ENCODE data around the gene DHX58. TPM values are rescaled to one million over a fixed set of nuclear protein-coding genes. Genes with fewer than 3 reads are reported as not detected.

DHX58 gene
- total RNA-seq, 2 donors from 2014 or later: 10.8 to 12.3 TPM

DNA sequence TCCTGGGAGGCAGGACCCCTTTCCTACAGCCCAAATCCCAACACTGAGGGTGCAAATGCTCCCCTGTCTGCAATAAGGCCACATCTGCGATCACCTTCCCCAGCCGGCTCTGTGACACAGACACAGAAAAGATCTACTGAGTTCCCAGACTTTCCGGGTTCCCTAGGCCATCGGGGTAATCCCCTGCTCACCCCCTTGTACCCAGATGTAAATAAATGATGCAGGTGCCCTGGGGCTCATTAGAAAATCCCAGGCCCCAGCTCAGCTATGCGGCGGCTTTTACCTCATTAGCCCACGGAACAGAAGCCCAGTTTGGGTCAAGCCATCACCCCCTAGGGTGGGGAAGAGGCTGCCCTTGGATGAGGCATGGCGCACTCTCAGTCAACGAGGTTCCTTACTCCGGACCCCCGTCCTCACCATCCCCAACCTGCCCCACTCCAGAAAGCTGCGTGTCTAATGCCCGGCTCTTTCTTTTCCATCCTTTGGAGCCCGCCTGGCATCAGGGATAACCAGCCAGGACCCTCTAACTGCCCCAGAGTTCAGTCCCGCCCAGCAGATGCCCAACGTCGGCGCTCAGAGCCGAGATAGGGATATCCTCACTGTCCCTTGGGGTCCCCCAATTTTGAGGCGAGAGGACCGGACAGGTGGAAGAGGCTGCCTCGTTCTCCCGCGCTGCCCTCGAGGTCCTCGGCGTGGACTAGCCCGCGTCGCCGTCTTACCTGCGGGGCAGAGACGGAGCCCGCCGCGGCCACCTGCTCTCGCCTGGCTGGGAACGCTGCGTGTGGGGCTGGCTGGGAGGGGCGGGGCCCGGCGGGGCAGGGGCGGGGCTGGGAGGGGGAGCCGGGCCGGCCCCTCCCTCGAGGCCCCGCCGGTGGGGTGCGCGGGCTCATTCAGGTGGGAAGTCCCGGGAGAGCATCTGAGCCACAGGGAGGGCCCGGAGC, 14.6 kb downstream of the DHX58 start, which contains the start of gene ZNF385C:
Gene ZNF385C, minus strand, starts transcription at position 783 of the 941 bp plus-strand sequence. CDS start 35,417 bp downstream, outside the sequence.
- peak in 1 of 2 donors; percentile 48 for DNase-seq
- peak; percentile 65 for ATAC-seq
- intact Hi-C loops (cut with DNase I, micrococcal nuclease): no loop called here

GRCh38 chr17:42096360-42097111, 16.0 kb downstream of the DHX58 start:
- intact Hi-C loops (cut with DNase I, micrococcal nuclease): no loop called here
- DNase-seq (no peak), ATAC-seq (no peak)

DNA sequence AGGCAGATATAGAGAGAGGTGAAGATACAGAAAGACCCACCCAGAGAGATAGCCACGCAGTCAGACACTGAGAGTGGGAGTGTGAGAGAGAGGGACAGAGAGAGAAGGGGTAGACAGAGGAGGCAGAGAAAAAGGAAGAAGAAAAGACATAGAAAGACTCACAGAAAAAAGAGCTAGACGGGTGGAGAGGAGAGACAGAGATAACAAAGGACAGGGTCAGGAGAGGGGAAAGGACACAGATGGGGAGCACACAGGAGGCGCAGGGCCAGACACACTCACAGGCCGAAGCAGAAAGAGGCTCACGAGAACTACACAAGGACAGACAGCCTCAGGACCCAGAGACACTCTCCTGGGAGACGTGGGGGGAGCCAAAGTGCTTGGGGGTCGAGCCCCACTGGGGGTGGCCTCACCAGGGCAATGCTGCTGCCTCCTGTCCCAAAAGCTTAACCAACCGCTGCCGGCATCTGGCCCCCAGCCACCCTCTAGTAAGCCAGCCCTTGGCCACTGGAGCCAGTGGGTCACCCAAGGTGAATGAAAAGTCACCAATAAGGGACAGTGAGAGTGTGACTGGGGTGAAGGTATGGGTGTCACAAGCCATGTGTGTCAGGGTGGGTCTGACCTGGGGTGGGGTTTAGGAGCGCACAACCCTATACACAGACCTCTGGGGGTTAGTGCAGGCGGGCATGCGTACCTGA, 18.0 kb downstream of the DHX58 start:
- intact Hi-C loops (cut with DNase I, micrococcal nuclease): no loop called here
- no peak for ATAC-seq

GRCh38 chr17:42092939-42093338, 19.6 kb downstream of the DHX58 start:
- intact Hi-C loops (cut with DNase I, micrococcal nuclease): no loop called here
- DNase-seq (no peak), ATAC-seq (no peak)

More for the DNA sequence above, 18.0 kb downstream of the DHX58 start:
- DNase-seq: no peak

- ATAC-seq: no peak
- no peak for DNase-seq
- intact Hi-C loops (cut with DNase I, micrococcal nuclease): no loop called here
Observed at GRCh38 chr17:42090964-42091790, 21.3 kb downstream of the DHX58 start.

- intact Hi-C loops (cut with DNase I, micrococcal nuclease): no loop called here
- no peak for ATAC-seq
- no peak for DNase-seq
Observed at GRCh38 chr17:42088736-42089135, 23.8 kb downstream of the DHX58 start.

GRCh38 chr17:42087736-42088705, 24.5 kb downstream of the DHX58 start:
- no peak for DNase-seq
- peak; percentile 59 for ATAC-seq
- intact Hi-C loops (cut with DNase I, micrococcal nuclease): no loop called here

DNA sequence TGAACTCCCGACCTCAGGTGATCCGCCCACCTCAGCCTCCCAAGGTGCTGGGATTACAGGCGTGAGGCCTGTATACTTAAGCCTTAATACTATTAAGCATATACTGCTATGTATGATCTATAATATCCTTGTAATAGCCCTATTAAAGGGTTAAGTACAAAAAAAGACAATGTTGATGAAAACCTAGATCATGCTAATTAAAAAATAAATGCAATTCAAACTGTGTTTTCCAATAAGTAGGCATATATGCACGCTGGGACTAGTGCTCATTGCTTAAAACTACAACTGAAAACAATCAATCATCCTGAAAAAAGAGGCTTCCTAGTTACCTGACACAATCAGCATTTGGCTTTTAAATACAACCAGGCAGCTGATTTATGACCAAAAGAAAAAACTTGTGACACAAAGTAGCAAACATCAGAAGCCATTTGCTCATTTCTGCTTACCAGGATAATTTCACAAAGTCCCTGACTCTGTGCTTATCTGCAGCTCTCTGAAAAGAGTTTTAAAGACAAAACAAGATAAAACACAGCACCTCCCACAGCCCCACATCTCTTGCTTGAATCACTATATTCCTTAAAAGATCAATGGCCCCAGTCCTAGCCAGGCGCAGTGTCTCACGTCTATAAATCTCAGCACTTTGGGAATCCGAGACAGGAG, 25.3 kb downstream of the DHX58 start:
- ATAC-seq (no peak), DNase-seq (no peak)
- intact Hi-C loops (cut with DNase I, micrococcal nuclease): no loop called here

DNA sequence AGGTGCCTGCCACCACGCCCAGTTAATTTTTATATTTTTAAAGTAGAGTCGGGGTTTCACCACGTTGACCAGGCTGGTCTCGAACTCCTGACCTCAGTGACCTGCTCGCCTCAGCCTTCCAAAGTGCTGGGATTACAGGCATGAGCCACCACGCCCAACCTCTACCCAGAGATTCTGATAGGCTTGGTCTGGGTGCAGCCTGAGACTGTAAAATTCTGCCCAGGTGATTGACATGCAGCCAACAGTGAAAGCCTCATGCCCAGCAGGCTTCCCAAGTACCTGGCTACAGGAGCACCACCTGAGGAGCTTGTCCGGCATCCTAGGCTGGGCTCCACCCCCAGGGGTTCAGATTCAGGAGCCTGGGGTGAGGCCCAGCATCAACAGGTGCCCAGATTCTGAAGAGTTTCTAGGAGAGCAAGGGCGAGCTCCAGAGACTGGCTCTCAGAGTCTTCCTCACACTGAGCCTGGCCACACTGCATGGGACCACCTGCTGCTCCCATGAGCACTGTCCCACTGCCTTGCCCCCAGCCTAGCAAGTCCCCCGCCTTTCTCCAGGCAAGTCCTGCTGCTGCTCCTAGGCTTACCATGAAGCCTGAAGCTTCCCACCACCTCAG, 30.9 kb downstream of the DHX58 start:
- no peak for DNase-seq
- peak; percentile 58 for ATAC-seq
- intact Hi-C loops (cut with DNase I, micrococcal nuclease): no loop called here

DNA sequence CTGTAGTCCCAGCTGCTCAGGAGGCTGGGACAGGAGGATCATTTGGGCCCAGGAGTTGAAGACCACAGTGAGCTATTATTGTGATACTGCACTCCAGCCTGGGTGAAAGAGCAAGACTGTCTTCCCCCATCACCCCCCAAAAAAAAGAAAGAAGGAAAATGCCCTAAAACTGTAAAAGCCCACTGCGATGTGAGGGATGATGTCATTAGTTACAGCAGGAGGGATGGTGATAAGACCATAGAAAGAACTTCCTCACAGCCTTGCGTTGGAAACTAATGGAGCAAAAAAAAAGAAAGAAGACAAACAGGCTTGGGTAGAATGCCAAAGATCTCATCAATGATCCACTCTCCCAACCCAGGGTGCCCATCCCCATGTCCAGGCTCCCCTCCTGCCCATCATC, 33.0 kb downstream of the DHX58 start:
- ATAC-seq (no peak), DNase-seq (no peak)
- intact Hi-C loops (cut with DNase I, micrococcal nuclease): no loop called here

- intact Hi-C loops (cut with DNase I, micrococcal nuclease): no loop called here
- DNase-seq (no peak), ATAC-seq (no peak)
Observed at GRCh38 chr17:42078396-42079043, 34.0 kb downstream of the DHX58 start.

DNA sequence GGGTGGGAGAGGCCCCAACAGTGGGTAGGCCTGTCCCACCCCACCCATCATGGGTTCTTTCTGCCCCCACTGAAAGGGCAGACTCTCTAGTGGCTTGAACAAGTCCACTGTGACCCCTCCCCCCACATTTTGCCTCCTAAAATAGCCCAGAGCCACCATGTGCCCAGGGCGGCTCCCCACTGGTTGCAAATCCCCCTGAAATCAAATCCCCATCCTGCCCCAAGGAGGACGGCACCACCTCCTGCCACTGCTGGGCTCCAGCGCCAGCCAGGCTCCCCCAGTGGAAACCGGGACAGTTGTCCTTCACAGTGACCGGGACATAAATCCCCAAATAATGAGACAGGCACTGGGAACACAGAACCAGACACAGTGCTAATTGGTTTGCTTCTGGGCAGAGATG, 34.8 kb downstream of the DHX58 start:
- intact Hi-C loops (cut with DNase I, micrococcal nuclease): no loop called here
- DNase-seq (no peak), ATAC-seq (no peak)

- DNase-seq: no peak
- intact Hi-C loops (cut with DNase I, micrococcal nuclease): no loop called here
- no peak for ATAC-seq
Observed at GRCh38 chr17:42076797-42077559, 35.5 kb downstream of the DHX58 start.

- no peak for ATAC-seq
- no peak for DNase-seq
- intact Hi-C loops (cut with DNase I, micrococcal nuclease): no loop called here
Observed at GRCh38 chr17:42075789-42076188, 36.7 kb downstream of the DHX58 start.

Measured in left colon (tissue), 2 donors.